SK-MEL-5 (cell line): ENCODE data around the gene LRP6. TPM values are rescaled to one million over a fixed set of nuclear protein-coding genes. Genes with fewer than 3 reads are reported as not detected.
"Not testable (repeated sequence)": the region's sequence is repeated elsewhere in the genome, so short reads cannot be mapped to it uniquely, and the experiment has no call there.

ENCODE experiments used
- DNase-seq: peaks from one replicate; pipeline ENCODE4 v3.0.0-alpha.2; 2016; ENCODE audit warnings: low read depth, low spot score
- in situ Hi-C: cut with HindIII; loops from 2 replicates; pipeline ENCODE4 v1.10.0; 2016; ENCODE audit warnings: low sequenced_read_pairs, high pct_unique_total_duplicates, low pct_unique_long_range_greater_than_20kb
- polyA plus RNA-seq, 2 experiments: library from polyadenylated mRNA; depleted of rRNA; stranded (reverse); fragments of >200 nt; gene quantifications; 2 replicates each; pipeline ENCODE4 v1.2.3, GENCODE V29; 2015
- total RNA-seq: library from RNA; depleted of rRNA; stranded (reverse); fragments of >200 nt; shearing (Covaris generic); gene quantifications from 2 replicates; pipeline ENCODE4 v1.2.3, GENCODE V29; 2014; rRNA removed

The LRP6 gene
- total RNA-seq = 38.1 and 43.0 TPM in 2 replicates
- polyA plus RNA-seq (2015; cell fraction: cytosol; rRNA removed) = 22.0 and 35.3 TPM in 2 replicates
- polyA plus RNA-seq (2015; cell fraction: nucleus; rRNA removed) = 51.5 and 55.5 TPM in 2 replicates

GRCh38 chr12:12266873-12267741 is at the start of gene LRP6:
Gene LRP6 (minus strand): TSS chr12:12267044. CDS start chr12:12266735, 309 bp downstream.
- in situ Hi-C loops = no loop called here
- DNase-seq = peak; percentile 88

- in situ Hi-C loops = no loop called here
- DNase-seq = no peak
Observed at GRCh38 chr12:12315838-12316237, 49.0 kb upstream of the LRP6 start.

- DNase-seq, in situ Hi-C loops: not testable (repeated sequence)
Observed at GRCh38 chr12:12310695-12311094, 43.9 kb upstream of the LRP6 start.

GRCh38 chr12:12305568-12306300 is 38.9 kb upstream of the LRP6 start:
- in situ Hi-C loops = no loop called here
- DNase-seq = no peak

GRCh38 chr12:12302976-12303375 is 36.1 kb upstream of the LRP6 start:
- in situ Hi-C loops = no loop called here
- DNase-seq = no peak

- in situ Hi-C loops = no loop called here
Observed at GRCh38 chr12:12301122-12301521, 34.3 kb upstream of the LRP6 start.

GRCh38 chr12:12297201-12297830 is 30.5 kb upstream of the LRP6 start:
- in situ Hi-C loops = no loop called here
- DNase-seq = no peak

More at GRCh38 chr12:12301122-12301521, 34.3 kb upstream of the LRP6 start:
- DNase-seq = no peak

- DNase-seq = no peak
- in situ Hi-C loops = no loop called here
Observed at GRCh38 chr12:12294215-12295005, 27.6 kb upstream of the LRP6 start.

- DNase-seq = no peak
- in situ Hi-C loops = no loop called here
Observed at GRCh38 chr12:12290206-12290605, 23.4 kb upstream of the LRP6 start.

- DNase-seq = no peak
- in situ Hi-C loops = no loop called here
Observed at GRCh38 chr12:12286441-12286840, 19.6 kb upstream of the LRP6 start.

- in situ Hi-C loops = no loop called here
- DNase-seq = no peak
Observed at GRCh38 chr12:12282761-12283425, 16.0 kb upstream of the LRP6 start.

- DNase-seq = no peak
- in situ Hi-C loops = no loop called here
Observed at GRCh38 chr12:12282202-12282601, 15.4 kb upstream of the LRP6 start.

GRCh38 chr12:12281134-12281533 is 14.3 kb upstream of the LRP6 start:
- no peak for DNase-seq
- in situ Hi-C loops = no loop called here

- in situ Hi-C loops = no loop called here
- peak; percentile 61 for DNase-seq
Observed at GRCh38 chr12:12278899-12279298, 12.1 kb upstream of the LRP6 start.

- DNase-seq = no peak
- in situ Hi-C loops = no loop called here
Observed at GRCh38 chr12:12275874-12276273, 9.0 kb upstream of the LRP6 start.

- DNase-seq = no peak
- in situ Hi-C loops = no loop called here
Observed at GRCh38 chr12:12273291-12273957, 6.6 kb upstream of the LRP6 start.
